GM10248 (cell line): ENCODE measurements around the gene ALPK3.

Source experiments
- CTCF ChIA-PET: fragments of 300-600 bp; sonication (Branson Sonifier 250); formaldehyde crosslinking; extraction: SDS; loops from one replicate; lab custom pipeline; 2021; ENCODE audit warnings: antibody characterized with exemption; lab: Yijun Ruan, JAX
- POLR2A ChIA-PET: fragments of 350-650 bp; sonication (Branson Sonifier 250); formaldehyde crosslinking; extraction: SDS; loops from one replicate; lab custom pipeline; 2020; ENCODE audit warnings: antibody characterized with exemption; lab: Yijun Ruan, JAX
- DNase-seq: peaks from one replicate; pipeline ENCODE4 v3.0.0; 2012; ENCODE audit errors: extremely low spot score
- TF ChIP-seq, protein P1 (sequence below): IDR thresholded peaks from 2 replicates; pipeline ENCODE4 v1.5.1; 2012; ENCODE audit warnings: mild to moderate bottlenecking, low read depth; ENCODE audit errors: extremely low read depth, missing control alignments, control extremely low read depth

The ALPK3 gene

DNA sequence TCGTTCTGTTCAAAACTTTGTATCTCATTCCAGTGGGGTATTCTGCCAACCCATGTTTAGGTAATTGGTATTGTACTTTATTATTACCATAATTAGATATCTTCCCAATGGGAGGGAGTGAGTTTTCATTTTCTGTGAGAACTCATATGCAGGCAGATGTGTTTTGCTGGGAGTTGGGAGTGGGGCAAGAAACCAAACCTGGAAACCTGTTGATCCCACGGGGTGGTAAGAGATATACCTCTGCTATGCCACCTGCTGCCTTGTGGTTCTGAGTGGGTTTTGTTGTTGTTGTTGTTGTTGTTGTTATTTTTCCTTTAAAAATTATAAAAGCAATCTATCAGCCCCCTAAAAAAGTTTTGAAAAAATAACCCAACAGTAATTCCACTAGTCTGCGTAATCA, 36.7 kb upstream of the ALPK3 start:
- TF ChIP-seq, protein P1, sequence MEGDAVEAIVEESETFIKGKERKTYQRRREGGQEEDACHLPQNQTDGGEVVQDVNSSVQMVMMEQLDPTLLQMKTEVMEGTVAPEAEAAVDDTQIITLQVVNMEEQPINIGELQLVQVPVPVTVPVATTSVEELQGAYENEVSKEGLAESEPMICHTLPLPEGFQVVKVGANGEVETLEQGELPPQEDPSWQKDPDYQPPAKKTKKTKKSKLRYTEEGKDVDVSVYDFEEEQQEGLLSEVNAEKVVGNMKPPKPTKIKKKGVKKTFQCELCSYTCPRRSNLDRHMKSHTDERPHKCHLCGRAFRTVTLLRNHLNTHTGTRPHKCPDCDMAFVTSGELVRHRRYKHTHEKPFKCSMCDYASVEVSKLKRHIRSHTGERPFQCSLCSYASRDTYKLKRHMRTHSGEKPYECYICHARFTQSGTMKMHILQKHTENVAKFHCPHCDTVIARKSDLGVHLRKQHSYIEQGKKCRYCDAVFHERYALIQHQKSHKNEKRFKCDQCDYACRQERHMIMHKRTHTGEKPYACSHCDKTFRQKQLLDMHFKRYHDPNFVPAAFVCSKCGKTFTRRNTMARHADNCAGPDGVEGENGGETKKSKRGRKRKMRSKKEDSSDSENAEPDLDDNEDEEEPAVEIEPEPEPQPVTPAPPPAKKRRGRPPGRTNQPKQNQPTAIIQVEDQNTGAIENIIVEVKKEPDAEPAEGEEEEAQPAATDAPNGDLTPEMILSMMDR: no peak
- DNase-seq: no peak
- POLR2A ChIA-PET: no interaction called here
- CTCF ChIA-PET: no interaction called here

DNA sequence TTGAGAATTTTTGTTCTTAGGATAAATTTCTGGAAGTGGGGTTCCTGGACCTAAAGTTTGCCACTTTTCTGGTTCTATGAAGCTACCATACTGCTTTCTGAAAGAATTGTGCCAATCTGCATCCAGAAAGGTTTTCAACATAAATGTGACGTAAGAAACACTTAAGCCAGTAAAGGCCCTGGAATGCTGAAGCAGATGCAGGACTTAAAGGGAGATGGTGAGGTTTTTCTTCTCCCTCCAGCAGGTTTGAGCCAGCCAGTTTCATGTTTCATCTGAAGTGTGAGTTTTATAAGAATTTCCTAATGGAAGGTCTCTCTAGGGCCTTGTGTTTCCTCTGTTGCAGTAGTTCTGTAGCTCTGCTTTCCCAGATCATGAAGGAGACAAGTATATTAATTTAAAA, 35.7 kb upstream of the ALPK3 start:
- ChIA-PET POLR2A (no interaction called here), CTCF (no interaction called here)
- TF ChIP-seq, protein P1: no peak
- DNase-seq: no peak

DNA sequence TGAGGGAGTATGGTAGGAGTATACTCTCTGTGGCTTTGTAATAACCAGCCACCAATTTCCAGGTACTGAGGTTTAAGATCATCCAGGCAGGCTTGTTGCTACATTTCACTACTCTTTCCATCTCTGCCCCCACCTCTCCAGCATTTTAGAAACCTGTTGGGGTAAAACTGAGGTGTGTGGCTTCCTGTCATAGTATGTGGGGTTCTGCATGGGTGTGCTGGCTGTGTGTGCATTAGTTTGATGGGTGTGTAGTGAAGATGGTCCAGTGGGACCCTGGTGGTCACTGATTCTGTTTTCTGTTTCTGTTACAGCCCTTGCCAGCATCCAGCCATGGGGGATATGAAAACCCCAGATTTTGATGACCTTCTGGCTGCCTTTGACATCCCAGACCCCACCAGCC, 34.8 kb upstream of the ALPK3 start:
- ChIA-PET CTCF (no interaction called here), POLR2A (no interaction called here)
- DNase-seq: no peak
- TF ChIP-seq, protein P1: no peak

DNA sequence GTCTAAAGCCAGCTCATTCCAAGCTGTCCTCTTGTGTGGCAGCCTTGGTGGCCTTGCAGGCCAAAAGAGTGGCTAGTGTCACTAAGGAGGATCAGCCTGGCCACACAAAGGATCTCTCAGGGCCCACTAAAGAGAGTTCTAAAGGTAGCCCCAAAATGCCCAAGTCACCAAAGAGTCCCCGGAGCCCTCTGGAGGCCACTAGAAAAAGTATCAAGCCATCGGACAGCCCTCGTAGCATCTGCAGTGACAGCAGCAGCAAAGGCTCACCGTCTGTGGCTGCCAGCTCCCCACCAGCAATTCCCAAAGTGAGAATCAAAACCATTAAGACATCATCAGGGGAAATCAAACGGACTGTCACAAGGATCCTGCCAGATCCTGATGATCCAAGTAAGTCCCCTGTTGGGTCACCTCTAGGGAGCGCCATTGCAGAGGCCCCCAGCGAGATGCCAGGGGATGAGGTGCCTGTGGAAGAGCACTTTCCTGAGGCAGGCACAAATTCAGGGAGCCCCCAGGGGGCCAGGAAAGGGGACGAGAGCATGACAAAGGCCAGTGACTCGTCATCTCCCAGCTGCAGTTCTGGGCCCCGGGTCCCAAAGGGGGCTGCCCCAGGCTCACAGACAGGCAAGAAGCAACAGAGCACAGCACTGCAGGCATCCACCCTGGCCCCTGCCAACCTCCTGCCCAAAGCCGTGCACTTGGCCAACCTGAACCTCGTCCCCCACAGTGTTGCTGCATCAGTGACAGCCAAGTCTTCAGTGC, 33.5 kb upstream of the ALPK3 start:
- ChIA-PET CTCF (interaction anchor here (1.5 kb wide), 1 partner anchor 184 kb away, joined by 3 read pairs; no protein-coding TSS in a partner anchor), POLR2A (no interaction called here)
- TF ChIP-seq, protein P1: no peak
- DNase-seq: no peak

DNA sequence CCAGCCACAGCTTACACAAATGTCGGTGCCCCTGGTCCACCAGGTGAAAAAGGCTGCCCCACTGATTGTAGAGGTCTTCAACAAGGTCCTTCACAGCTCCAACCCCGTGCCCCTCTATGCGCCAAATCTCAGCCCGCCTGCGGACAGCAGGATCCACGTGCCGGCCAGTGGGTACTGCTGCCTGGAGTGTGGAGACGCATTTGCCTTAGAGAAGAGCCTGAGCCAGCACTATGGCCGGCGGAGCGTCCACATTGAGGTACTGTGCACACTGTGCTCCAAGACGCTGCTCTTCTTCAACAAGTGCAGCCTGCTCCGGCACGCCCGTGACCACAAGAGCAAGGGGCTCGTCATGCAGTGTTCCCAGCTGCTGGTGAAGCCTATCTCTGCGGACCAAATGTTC, 32.9 kb upstream of the ALPK3 start:
- ChIA-PET POLR2A (no interaction called here), CTCF (interaction anchor here (1.5 kb wide), 1 partner anchor 185 kb away, joined by 3 read pairs; no protein-coding TSS in a partner anchor)
- TF ChIP-seq, protein P1: no peak
- no peak for DNase-seq

DNA sequence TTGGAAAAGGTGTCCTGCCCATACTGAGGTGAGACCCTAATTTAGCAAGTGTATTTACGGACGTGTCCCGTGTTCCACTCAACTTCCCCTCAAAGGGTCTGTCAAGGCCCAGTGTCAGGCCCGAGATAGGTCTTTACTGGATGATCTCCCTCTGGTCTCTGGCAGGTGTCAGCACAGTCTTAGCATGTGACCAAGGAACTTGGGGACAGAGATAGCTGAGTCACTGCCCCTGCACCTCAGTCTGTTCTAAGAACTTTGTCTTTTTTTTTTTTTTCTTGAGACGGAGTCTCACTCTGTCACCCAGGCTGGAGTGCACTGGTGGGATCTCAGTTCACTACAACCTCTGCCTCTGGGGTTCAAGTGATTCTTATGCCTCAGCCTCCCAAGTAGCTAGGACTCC, 32.1 kb upstream of the ALPK3 start:
- TF ChIP-seq, protein P1: no peak
- no peak for DNase-seq
- POLR2A ChIA-PET: no interaction called here
- CTCF ChIA-PET: no interaction called here
